Inferior parietal cortex (tissue), 1 donor: ENCODE measurements around the gene OR52E6.

ENCODE experiments used
- DNase-seq: peaks from one replicate; pipeline ENCODE4 v3.0.0-alpha.2; 2016; ENCODE audit errors: extremely low spot score

OR52E6 gene

DNA sequence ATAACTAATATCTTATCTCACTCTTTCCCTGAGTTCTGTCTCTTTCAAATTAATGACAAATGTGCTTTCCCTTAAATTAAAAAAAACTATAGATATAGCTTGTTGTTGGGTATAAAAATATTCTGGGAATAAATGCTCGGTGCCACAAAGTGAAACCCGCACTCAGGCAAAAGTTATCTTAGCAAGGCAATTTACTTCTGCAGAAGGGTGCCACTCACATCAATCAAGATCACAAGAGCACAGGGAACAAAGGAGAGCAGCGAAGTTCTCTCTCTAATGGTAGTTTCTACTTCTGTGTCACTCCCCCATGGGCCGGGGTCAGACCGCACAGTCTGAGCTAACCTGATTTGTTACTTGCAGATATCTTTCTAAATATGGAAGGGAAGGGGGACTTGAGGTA lies 37.7 kb downstream of the OR52E6 start:
- no peak for DNase-seq

DNA sequence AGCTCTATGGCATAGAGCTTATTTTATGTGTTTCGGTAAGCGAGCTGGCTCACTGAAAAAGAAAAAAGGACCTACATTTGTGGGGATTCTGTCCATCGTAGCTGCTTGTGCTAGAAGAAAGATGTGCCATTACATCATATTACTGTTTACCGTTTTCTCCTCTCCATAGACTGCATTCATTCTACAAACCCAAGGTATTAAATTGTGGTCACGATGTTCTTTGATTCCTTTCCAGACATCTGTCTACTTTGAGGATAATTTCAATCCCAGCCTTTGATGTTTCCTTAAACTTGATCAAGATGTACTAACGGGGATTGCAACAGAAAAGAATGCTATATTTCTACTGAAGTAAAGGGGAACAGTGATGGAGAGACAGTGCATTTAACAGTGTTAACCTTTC lies 45.2 kb downstream of the OR52E6 start:
- DNase-seq: no peak

DNA sequence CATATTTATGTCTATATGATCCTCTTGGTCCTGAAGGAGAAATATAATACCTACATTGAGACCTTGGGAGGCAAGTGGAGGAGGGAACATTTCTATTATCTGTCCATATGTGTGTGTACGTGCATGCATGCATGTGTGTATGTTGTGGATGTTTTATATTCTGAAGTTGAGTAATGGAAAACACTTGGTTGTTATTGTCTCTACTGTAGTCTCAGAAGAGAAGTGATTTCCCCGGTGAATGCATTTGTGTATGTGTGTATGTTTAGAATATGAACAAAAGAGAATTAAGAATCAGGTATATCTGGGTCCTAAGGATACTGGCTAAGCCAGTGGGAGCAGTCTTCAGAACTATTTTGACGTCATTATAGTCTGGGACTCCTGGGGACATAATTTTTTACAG lies 50.5 kb downstream of the OR52E6 start, which contains the start of gene OR52N1:
Gene OR52N1 (minus strand): TSS at position 101 of the 400 bp plus-strand sequence. CDS start 2,449 bp downstream, outside the sequence.
- no peak for DNase-seq
